ENCODE data around the gene FGGY.
"Not testable (repeated sequence)": the region's sequence is repeated elsewhere in the genome, so short reads cannot be mapped to it uniquely, and the experiment has no call there.

The FGGY gene

DNA sequence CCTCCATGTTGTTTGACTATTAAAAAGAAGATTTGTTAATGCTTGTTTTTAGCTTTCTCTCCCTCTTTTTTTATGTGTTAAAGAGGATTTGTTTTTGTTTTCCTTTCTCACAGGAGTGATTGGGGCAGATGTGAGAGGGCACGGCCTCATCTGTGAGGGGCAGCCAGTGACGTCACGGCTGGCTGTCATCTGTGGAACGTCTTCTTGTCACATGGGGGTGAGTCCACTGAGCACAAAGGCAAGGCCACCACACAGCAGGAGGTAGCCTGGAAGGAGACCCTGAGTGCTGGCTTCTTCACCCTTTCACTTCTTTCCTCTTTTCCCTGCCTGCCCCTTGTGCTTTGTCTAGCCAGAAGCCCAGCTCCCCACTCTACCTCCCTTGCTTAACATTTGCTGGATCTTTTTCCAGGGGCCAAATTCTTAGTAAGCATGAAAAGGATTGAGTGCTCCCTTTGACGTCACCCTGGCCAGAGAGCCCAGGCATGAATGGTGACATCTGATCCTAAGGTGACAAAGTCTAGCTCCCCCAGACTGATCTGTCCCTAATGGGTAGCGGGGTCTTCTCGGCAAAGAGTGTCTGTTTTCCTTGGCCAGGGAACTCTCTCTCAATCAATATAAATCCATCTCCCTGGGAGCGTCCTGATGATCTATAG, 257.2 kb downstream of the FGGY start:
- no peak for DNase-seq

DNA sequence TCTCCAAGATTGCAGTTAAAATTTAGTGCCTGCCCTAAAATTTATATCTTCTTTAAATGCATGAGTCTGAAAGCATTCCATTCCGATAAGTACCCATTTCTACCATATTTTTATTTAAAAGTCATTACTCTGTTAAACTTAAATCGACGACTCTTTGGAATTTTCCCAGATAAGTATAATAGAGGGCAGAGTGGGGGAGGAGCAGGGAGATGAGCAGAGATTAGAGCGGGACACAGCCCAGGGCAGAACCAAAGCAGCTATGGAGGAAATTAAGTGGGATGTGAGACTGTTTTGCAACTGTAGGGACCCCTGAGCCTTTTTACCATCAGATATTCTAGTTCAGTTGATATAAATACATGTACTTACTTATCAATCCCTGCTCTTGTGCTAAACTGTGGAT, 257.9 kb downstream of the FGGY start:
- no peak for DNase-seq

DNA sequence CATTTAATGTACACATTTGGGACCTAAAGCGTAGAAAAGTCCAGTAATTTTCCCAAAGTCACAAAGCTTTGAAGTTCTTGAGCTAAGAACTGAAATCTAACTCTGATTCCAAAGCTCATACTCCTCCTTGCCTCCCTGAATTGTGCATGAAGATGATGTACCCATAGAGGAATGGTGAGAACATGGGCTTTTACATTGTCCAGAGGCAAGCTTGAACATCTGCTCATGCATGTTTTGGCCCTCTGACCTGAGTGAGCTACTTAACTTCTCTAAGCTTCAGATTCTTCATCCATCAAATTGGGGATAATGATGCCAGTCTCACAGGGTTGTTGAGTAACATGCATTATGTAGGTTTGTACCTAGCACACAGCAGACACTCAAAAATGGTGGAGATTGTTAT, 259.5 kb downstream of the FGGY start:
- DNase-seq, result no peak

DNA sequence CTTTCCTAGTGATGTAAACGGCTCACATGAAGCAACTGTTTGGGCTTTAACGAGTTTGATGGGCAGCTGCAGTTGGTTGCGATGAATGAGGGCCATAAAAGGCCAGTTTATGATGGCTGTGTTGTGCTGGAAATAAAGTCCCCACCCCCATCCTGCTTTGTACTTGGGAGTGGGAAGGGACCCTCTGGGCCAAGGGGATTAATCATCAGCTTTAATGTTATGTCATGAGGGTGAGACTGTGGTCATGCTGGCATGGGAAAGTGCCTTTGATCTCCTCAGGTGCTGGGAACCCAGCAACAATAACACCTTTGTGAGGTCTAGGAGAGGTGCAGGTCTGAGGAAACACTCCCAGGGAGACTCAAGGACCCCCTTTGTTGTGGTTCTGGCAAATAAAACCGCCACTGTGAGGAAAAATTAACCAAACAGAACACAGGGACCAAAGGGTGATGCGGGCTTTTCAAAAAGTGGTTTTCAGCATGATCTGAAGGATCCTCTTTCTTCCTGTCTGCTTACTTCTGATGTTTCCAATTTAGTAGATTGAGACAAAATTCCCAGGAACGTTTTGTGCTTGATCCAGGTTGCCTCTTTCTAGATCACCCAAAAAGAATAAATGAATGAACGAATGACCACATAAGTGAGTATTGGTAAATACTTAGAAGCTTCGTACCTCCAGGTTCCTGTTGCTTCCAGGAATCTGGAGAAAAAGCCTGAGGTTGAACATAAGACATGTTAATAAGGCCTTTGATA, 260.1 kb downstream of the FGGY start:
- no peak for DNase-seq

DNA sequence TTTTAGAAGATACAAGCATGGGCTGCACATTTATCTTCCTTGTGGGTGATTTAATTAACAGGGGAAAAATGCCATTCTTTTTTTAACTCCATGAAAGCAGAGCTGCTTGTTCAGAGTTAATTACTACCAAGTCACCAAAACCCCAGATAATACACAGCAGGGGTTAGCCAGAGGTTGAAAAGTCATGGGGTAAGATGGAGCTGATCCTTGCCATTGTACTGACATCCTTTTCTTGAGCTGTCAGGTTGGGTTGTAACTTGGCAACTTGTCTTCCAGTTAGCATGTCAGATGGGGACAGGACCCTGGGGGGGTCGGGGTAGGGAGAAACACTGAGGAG, 260.6 kb downstream of the FGGY start:
- no peak for DNase-seq

DNA sequence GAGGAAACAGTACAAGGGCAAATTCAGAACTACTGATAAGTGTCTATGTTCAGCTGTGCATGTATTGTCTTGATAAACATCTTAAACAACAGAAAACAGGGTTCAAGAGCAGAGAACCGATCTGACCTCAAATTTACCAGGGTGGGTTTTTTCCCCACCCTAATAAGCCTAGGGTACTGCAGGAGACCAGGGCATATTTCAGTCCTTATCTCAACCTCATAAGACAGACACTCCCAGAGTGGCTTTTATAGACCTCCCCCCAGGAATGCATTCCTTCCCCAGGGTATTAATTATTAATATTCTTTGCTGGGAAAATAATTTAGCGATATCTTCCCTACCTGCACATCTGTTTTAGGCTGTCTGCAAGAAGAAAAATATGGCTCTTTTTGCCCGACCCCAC, 261.7 kb downstream of the FGGY start:
- not testable (repeated sequence) for DNase-seq

DNA sequence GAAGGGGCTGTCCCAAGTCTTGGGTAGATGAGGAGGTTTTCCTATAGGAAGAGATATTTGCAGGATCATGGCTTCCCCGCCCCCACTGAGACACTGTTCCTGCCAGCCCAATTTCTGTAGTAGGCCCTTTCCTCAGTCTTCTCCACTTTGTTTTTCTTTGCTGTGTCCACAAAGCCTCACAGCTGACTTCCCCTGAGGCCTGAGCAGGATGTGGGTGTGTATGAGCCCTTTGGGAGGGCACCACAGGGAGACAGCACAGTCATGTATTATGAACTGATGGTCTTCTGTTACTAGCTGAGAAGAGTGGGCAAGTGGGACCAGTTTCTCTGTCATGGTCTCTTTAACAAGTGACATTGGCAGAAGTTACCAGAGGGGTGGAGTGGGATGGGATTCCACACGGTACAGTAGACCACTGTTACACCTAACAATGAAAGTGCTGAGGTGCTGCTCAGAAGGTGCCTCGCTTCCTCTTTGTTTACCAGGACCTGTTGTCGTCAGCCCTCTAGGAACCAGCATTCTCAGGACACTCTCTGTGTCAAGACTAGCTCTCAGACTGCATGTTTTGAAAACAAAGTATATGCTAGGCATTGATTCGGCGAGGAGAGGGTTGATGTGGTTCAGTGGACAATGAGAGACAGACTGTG, 264.0 kb downstream of the FGGY start:
- DNase-seq, result no peak

DNA sequence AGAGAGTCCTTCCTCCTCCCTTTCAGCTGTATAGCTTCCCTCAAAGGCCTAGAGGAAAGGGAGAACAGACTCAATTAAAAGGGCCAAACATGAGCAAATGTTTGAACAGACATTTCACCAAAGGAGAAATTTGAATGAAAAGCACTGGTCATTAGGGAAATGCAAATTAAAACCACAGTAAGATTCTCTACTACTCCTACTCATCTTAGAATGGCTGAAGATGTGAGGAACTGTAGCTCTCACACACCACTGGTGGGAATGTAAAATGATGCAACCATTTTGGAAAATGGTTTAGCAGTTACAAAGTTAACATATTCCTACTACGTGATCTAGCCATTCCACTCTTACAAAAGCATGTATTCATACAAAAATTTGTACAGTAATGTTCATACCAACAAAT, 264.9 kb downstream of the FGGY start:
- no peak for DNase-seq

DNA sequence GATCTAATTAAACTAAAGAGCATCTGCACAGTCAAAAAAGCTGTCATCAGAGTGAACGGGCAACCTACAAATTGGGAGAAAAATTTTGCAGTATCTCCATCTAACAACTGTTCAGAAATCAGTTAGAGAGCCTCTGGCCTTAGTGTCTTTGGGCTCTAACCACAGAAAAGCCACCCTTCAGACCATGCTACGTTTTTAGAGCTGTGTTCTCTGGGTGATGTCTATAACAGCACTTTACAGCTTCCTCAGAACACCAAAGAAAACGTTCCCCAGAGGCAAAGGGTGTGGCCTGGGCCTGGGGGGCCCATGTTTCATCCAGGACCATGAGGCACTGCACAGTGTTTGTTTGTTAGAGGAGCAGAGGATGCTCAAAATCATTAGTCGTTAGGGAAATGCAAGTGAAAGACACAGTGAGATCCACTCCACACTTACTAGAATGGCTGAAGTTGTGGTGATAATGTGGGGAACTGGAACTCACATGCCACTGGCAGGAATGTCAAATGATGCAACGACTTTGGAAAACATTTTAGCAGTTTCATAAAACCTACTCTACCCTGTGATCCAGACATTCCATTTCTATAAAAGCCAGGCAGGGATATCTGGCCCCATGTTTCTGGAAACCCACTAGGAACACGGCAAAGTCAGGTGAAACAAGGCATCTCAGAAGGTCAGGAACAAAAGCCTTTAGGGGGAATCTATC, 267.4 kb downstream of the FGGY start:
- no peak for DNase-seq

DNA sequence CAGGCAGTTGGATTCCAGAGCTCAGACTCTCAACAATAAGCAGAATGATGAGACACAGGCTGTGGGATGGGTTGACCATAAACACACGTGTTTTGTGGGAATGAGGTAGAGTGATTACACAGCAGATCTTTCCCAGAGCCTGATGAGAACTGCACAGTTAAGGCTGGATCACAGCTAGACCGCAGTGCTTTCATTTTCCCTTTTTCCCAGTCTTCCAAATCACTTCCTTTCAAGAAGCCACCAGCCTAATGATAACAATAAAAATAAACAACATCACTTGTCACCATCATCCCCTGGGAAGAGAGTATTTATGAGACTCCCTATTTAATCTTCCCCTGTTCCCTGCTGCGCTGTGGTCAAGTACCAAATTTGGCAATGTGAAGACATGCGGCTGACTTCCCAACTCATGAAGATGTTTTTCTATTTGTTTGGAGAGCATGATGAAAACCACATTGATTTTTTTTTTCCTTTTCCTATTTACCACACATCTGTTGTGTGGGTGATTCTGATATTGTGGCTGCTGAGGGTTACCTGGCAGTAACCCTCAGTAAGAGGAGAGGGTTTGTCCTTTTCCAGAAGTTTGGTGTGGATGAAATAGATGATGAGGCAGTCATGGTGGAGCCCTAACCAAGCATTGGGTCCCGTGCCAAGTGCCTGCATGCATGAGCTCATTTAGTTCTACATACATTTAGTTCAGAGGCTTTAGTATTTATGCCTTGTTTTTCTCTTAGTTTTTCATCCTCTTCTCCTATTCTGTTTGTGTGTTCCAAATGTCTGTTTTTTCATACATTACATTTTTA, 268.9 kb downstream of the FGGY start:
- no peak for DNase-seq

DNA sequence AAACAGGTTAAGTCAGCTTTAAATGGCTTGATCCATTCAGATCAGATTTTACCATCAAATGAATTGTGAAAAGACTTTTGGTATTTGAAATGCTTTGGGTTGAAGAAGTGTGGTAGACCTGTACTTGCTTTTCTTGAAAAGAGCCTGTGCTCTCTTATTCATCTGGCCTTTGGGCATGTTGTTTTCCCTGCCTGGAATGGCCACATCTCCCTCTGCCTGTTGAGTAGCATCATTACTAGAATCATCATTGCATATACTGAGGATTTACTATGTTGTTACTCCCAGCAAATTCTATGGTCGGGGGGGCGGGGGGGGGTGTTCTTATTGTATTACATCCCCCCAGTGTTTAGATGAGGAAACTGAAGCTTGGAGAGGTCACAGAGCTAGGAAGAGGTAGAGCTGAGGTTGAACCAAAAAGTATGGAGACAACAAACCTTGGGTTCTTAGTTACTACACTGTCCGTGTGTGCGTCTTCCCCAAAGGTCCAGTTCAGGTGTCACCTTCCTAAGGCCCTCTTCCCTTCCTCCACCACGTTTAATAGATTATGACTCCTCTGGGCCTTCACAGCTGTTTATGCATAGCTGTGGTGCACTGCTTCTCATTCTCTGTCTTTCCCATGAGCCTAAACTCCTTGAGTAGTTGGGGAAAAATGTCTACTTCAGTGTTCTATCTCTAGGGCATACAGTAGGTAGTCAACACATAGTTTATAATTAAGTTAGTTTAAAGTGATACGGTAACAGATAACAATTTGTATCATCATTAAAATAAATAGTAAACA, 271.5 kb downstream of the FGGY start:
- no peak for DNase-seq

DNA sequence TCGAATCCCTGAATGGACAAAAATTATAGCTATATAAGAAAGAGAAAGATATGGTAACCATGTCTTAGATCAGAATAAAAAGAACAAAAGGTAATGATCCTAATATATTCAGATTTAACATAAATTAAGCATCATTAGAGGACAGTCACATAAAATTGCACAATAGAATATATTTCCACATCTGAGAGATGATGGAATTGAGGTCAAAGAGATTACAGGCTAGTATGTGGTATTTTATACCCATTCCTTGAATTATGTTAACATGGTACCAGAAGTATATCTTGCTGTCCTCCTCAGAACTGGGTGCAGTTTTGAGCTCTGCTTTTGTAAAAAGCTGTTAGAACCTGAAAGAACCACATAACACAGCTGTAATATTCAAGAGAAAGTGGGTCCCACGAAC, 272.3 kb downstream of the FGGY start:
- DNase-seq, result peak in 2 of 4 experiments; percentile 16 to 25

DNA sequence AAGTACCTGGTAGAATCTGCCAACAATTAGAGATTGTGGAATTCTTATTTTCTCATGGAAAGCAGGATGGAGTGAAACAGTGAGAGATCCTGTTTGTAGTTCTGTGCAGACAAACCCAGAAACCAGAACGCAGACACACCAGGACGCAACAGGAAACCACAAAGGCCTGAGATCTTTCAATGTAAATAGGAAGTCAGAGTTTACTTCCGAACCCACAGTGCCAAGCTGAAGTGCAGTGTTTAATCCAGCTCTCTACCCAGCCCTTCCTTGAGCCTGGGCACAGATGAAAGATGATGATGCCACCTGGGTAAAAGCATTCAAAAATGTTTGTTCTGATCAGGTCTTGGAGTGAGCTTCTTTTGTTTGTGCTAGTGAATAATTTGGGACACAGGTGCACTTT, 273.6 kb downstream of the FGGY start:
- DNase-seq, result peak; percentile 57 to 76 (median 62)

DNA sequence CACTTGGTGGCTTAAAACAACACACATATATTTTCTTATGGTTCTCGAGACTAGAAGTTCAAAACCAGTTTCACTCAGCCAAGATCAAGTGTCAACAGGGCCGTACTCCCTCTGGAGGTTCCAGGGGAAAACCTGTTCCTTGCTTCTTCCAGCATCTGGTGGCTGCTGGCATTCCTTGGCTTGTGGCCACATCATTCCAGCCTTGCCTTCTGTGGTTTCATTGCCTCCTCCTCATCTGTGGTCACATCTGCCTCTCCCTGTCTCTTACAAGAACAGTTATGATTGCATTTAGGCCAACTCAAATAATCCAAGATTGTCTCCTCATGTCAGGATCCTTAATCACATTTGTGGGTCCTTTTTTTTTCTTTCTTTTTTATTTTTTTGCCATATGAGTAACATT, 277.2 kb downstream of the FGGY start:
- no peak for DNase-seq

DNA sequence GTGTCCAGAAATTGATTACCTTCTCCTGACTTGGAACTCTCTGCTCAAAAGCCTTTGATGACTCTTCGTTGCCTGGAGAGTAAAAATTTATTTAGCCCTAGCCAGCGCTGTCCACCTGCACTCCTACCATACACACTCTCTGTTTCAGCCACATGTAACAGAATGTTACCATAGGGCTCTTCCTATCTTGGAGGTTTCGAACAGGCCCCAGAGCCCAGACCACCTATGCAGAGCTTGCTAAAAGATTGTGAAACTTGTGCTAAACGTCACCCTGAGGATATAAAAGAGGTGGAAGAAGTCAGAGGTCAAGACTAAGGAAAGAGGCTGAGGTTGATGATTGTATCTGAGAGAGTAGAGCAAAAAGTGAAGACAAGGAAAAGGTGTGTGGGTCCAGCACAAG, 280.9 kb downstream of the FGGY start:
- no peak for DNase-seq

DNA sequence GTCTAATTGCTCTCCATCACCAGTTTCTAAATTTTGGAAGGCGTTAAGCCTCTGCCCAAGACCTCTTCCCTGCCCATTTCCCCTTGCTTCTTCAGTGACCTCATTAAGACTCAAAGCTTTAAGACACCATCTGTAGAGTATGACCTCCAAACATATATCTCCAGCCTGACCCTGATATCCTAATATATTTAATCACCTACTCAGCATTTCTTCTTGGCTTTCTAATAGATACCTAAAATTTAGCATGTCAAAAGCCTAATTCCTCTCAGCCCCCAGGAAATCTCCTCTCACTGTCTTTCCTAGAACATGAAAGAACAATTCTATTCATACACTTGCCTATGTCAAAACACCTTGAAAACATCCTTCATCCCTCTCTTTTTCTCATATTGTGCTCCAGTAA, 282.3 kb downstream of the FGGY start:
- no peak for DNase-seq

DNA sequence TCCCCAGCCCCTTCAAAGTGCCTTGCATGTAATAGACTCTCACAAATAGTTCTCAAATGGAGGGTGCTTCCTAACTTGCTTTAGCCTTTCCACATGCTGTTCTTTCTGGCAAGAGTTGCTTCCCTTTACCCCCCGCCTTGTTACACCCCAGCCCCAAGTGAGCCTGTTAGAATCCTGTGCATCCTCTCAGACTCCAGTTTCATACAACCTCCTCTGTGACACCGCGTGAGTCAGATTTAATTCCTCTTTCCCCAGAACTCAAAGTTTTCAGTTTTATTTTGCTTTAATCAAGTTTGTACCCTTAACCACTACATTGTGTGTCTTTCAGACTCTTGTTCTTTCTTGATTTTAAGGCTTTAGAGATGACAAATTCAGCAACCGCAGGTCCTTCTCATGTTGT, 283.4 kb downstream of the FGGY start:
- DNase-seq, result peak; percentile 32 to 71 (median 53)

DNA sequence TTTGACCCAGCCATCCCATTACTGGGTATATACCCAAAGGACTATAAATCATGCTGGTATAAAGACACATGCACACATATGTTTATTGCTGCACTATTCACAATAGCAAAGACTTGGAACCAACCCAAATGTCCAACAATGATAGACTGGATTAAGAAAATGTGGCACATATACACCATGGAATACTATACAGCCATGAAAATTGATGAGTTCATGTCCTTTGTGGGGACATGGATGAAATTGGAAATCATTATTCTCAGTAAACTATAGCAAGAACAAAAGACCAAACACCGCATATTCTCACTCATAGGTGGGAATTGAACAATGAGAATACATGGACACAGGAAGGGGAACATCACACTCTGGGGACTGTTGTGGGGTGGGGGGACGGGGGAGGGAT, 295.5 kb downstream of the FGGY start:
- DNase-seq, result not testable (repeated sequence)

DNA sequence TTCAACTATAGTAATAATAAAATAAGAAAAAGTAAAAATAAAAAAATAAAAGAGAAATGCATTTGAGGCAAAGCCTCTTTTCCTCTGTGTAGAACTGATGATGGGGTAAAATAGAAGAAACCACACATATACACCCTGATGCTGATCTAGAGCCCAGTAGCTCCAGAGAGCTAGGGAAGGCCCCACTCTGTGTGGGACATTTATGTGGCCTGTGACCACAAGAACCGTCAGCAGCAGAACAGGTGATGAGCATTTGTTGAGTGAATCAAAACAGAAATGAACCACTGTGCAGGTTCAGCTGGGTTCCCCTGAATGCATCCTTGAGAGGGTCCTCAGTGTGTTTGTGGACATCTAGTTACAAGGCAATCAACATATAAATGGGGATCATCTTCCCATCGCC, 296.0 kb downstream of the FGGY start:
- DNase-seq, result no peak

DNA sequence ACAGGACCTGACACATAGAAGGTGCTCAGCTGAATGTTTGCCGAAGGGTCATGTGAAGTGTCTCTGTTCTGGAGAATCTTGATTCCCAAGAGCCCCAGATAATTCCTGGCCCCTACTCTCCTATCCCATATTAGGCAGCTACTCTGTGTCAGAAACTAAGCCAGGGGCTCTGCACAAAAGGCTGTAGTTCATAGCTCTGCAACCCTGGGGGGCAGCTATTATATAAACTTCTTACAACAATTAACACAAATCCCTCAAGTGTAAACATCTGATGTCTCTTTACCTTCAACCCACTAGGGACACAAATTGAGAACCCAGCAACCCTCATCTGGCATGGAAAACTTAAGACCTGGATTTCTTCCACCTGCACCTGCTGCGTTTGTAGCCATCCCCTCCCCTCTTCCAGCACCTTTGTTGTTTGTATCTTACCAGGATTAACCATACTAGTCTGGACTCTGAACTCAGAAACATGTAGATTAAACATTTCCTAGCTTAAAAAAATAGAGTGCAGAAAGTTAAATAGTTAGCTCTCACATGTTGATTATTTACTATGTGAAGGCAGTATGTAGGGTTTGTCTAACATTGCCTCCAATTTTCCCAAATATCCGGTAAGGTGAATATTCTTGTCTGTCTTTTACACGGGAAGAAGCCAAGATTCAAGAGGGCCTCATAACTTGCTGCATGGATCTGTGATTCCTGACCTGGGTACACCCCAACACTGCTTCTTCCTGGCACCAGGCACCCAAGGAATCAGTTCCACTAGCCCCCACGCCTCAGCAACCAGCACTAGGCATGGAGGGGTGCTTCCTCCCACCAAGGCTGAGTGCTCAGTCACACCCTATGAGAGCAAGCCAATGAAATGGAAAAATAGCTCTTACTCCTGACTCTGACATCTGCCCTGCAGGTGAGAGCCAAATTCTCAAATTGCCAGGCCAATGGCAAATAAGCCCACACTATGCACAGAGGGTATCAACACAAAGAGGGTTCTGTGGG, 297.2 kb downstream of the FGGY start:
- DNase-seq, result no peak

DNA sequence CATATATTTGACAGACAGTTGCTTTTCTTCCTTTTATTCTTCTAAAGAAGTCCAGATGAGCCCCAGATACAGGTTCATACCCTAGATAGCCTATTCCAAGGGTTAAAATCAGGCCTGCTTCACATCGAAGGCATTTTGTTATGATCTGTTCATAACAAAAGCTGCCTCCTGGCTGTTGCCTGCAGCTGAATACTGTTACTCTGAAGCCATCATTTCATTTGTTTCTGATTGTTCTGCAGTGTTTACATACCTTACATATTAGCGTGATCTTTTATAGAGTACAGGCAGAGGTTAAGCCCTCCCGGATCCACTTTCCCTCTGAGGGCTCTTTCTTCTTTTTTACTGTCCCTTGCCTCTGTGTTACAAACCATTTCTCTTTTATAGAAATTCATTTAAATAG, 298.9 kb downstream of the FGGY start:
- no peak for DNase-seq

Measured in suppressor macrophage (primary cell).